HG03439 (cell line): ENCODE results near the gene CYB561D1.
"Not testable (repeated sequence)": the region's sequence is repeated elsewhere in the genome, so short reads cannot be mapped to it uniquely, and the experiment has no call there.

Experiments
- ATAC-seq: cut with Tn5 transposase; IDR thresholded peaks from one replicate; pipeline ENCODE4 v1.9.1; 2021; ENCODE audit warnings: mild to moderate bottlenecking, moderate library complexity; ENCODE audit not compliant: unreplicated experiment

CYB561D1 gene, protein sequence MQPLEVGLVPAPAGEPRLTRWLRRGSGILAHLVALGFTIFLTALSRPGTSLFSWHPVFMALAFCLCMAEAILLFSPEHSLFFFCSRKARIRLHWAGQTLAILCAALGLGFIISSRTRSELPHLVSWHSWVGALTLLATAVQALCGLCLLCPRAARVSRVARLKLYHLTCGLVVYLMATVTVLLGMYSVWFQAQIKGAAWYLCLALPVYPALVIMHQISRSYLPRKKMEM

GRCh38 chr1:109493805-109494539, at the start of gene CYB561D1:
Gene CYB561D1, plus strand, starts transcription at chr1:109494094. Its CDS starts 46 bp downstream, at chr1:109494140.
- peak; percentile 86 for ATAC-seq

DNA sequence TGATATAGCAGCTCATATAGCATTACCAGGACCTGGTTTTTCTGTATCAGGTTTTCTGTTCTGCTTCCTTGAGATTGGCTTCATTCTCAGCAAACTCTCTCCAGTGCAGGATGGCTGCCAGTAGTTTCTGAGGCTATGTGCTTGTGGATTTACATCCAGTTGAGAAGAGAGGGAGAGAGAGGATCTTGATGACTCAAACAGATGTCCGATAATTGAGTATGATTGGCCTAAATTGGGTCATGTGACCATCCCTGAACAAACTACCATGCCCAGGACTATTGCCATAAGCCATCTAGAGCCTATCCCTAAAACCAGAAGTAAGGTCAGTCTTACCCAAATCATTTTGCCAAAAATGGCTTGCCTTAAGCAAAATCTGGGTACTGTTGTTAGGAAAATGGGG, 49.5 kb upstream of the CYB561D1 start:
- no peak for ATAC-seq

DNA sequence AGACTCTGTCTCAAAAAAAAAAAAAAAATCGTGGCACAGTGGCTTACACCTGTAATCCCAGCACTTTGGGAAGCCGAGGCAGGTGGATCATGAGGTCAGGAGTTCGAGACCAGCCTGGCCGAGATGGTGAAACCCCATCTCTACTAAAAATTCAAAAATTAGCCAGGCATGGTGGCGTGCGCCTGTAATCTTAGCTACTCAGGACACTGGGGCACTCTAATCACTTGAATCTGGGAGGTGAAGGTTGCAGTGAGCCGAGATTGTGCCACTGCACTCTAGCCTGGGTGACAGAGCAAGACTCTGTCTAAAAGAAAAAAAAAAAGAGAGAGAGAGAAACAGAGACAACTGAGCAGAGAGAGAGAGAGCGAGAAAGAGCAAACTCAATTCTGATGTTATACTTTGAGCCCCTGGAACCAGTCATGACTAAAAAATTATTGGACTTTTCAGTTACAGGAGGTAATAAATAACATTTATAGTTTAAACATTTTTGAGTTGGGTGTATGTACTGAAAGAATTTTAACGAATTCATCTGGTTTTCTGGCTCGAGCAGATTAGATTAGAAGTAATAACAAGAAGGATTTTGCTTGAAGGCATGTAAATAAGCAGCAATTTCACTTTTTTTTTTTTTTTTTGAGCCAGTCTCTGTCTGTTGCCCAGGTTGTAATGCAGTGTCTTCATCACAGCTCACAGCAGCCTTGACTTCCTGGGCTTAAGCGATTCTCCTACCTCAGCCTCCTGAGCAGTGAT, 47.8 kb upstream of the CYB561D1 start:
- ATAC-seq: not testable (repeated sequence)

GRCh38 chr1:109447524-109447923, 46.4 kb upstream of the CYB561D1 start:
- ATAC-seq: no peak

DNA sequence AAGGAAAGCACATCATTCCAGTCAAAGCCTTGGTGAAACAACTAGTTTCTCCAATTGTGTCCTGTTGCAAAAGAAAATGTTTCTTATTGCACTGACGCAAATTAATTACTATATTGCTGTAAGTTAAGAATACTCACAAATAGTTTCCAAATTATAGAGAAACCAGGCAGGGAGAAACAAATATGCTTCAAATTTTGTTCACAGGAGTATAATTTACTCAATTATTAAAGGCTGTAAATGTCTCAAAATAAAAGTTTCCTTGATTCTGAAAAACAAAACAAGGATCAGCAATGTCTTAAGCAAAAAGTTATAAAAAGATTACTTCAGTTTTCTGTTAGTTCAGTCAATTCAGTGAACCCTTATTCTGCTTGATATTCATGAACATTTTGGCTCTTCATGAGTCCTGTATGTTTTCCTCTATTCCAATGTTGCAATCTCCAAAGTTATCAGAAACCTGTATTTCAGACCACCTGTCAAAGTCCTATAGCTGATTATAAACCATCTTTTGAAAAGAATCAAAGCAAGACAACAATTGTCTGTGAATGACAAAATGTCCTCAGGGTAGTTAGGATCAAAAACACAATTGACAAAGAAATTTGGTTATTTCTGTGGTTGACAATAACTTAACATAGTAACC, 39.3 kb upstream of the CYB561D1 start:
- ATAC-seq: no peak

- no peak for ATAC-seq
Measured at GRCh38 chr1:109457819-109458218, 36.1 kb upstream of the CYB561D1 start.

GRCh38 chr1:109466125-109466451, 27.8 kb upstream of the CYB561D1 start:
- no peak for ATAC-seq

DNA sequence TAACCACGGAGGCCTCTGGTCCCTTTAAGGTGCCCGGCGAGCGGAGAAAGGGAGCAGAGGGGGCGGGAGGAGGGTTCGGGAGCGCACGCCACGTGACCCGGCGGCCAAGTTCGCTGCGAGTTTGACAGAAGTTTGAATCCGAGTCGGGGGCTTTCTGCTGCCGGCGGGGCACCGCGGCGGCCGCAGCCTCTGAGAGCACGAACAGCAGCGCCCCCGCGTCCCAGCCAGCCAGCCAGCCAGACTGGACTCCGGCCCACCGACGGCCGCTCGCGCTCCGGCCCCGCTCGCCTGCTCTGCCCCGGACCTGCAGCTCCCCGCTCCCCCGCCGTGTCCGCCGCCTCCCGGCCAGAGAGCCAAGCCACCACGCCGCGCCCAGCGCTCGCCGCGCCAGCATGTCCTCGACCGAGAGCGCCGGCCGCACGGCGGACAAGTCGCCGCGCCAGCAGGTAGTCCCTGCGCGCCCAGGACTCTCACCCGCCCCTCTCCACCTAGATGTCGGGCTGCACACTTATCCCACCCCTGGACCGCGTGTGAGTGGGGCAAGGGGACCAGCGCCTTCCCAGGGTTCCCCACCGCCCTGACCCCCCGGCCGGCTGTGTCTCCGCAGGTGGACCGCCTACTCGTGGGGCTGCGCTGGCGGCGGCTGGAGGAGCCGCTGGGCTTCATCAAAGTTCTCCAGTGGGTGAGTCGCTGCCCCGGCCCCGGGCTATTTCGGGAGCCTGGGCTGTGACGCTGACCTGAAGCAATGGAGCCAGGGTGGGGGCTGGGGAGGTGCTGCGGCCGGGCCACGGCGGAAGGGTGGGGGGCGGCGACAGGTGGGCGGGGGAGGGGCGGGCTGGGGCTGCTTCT, 27.2 kb upstream of the CYB561D1 start, which contains the start of gene SYPL2:
Gene SYPL2, plus strand, starts transcription at position 95 of the 849 bp plus-strand sequence. Its CDS starts 298 bp downstream, at position 393.
- no peak for ATAC-seq

GRCh38 chr1:109467301-109467777, 26.6 kb upstream of the CYB561D1 start:
- ATAC-seq: no peak

GRCh38 chr1:109468061-109468460, 25.8 kb upstream of the CYB561D1 start:
- ATAC-seq: no peak

- ATAC-seq: no peak
Measured at GRCh38 chr1:109468903-109469302, 25.0 kb upstream of the CYB561D1 start.

DNA sequence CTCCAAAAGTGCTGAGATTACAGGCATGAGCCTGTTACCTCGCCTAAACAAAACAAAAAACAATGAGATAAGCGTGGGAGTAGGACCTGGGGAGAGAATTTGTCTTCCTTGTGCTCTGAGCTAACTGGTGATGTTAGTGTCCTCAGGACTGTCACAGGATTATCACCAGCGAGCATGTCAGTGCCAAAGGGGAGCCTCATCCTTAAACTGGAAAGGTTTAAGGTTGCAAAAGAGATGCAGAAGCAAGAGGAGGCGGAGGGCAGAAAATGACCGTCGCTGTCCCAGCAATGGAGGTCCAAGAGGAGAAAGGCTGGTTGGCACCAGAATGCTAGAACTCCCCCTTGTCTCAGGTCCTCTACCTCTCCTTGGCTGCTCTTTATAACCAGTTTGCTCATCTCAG, 23.6 kb upstream of the CYB561D1 start:
- no peak for ATAC-seq

DNA sequence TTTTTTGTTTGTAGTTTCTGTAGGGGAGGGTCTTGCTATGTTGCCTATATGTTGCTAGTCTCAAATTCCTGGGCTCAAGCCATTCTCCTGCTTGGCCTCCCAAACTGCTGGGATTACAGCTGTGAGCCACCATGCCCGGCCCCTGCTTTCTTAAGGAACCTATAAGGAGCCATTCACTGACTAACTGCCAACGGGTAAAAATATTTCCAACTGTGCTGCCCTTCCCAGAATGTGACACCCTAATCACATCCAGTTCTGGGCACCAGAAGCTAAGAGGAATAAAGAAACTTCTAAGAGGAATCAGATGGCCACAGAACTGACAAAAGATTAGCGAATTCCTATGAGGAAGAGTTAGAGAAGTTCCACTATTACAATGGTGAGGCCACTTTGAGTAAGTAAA, 21.1 kb upstream of the CYB561D1 start:
- no peak for ATAC-seq

DNA sequence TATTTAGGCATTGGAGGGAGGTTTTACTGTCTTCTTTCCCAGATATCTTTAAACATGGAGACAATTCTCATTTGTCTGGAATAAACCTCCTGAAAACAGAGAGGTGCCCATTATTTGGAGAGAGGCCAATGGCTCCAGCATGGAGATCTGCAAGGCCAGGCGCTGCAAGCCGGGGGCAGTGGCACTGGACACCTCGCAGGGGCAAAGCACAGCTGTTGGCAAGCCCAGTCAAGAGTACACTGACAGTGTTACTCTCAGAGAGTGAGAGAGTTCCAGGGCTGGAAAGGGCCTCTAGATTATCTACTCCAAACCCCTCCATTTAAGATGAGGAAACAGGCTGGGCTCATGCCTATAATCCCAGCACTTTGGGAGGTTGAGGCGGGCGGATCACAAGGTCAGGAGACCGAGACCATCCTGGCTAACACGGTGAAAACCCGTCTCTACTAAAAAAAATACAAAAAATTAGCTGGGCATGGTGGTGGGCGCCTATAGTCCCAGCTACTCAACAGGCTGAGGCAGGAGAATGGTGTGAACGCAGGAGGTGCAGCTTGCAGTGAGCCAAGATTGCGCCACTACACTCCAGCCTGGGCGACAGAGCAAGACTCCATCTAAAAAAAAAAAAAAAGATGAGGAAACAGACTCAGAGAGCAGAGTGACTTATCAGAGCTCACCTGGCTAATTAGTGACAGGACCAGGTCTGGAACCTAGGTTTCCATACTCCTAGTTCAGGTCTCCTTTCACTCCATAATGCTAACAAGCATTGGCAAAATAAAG, 20.4 kb upstream of the CYB561D1 start:
- not testable (repeated sequence) for ATAC-seq

DNA sequence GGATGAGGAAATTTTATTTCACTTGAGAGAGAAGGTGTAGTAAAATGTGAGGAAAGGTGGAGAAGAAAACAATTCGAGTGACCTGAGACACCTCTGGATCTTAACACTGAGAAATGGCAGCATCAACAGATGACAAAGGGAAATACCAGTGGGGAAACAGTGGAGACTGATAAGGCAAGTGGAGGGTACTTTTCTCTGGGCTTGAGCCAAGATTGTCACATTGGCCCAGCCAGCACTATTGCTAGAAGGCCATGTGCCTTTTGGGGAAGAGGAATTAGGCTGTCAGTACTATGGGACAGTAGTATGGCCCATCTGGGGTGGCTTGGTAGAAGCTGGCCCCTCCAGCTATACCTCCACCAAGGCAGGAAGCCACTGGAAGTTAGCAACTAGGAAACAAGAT, 19.2 kb upstream of the CYB561D1 start:
- ATAC-seq: no peak

DNA sequence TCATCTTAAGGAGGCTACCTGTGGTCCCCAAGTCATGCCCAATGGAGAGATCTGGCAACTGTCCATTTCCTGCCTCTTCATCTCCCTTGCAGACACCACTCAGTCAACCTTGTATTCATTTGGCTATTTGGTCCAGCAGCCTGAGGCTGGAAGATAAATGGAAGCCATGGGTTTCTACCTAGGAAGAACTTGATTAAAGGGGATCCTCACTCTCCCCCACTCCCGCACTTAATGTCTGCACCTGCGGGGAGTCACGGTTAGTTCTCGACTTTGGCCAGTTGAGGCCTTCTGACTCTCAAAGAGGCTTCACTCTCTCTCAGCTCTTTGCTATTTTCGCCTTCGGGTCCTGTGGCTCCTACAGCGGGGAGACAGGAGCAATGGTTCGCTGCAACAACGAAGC, 18.6 kb upstream of the CYB561D1 start:
- ATAC-seq: no peak

GRCh38 chr1:109476825-109477224, 17.1 kb upstream of the CYB561D1 start:
- no peak for ATAC-seq

DNA sequence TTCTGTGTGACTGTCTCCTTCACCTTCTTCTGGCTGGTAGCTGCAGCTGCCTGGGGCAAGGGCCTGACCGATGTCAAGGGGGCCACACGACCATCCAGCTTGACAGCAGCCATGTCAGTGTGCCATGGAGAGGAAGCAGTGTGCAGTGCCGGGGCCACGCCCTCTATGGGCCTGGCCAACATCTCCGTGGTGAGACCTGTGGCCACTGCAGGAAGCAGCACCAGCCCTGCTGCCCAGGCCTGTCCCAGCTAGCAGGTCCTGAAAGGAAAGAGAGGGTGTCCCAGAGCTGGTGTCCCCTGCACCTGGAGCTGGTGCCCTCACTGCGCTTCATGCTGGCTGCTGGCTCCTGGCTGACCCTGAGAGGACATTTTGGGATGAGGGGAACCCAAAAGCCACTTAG, 16.1 kb upstream of the CYB561D1 start:
- no peak for ATAC-seq

GRCh38 chr1:109478806-109479205, 15.1 kb upstream of the CYB561D1 start:
- no peak for ATAC-seq

GRCh38 chr1:109479311-109479710, 14.6 kb upstream of the CYB561D1 start:
- ATAC-seq: no peak
